ENCODE measurements around the gene JDP2.

DNA sequence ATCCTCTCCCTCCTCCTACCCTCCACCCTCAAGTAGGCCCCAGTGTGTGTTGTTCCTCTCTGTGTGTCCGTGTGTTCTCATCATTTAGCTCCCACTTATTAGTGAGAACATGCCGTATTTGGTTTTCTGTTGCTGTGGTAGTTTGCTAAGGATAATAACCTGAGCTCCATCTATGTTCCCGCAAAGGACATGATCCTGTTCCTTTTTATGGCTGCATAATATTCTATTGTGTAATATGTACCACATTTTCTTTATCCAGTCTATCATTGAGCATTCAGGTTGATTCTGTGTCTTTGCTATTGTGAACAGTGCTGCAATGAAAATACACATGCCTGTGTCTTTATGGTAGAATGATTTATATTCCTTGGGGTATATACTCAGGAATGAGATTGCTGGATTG is 30.5 kb downstream of the JDP2 start:
- no peak for TF ChIP-seq SP1 (IDR thresholded peaks at IDR 0.05)
- TF ChIP-seq FOXM1 (IDR thresholded peaks at IDR 0.05; ENCODE audit: borderline replicate concordance): no peak
- TF ChIP-seq BHLHE40 (IDR thresholded peaks at IDR 0.05; ENCODE audit: borderline replicate concordance): no peak
- no peak for TF ChIP-seq TARDBP (IDR thresholded peaks at IDR 0.05)
- TF ChIP-seq L3MBTL2 (conservative IDR thresholded peaks at IDR 0.05): no peak
- no peak for TF ChIP-seq PKNOX1 (IDR thresholded peaks at IDR 0.05)

All from HEK293T (cell line).